Osteocyte (in vitro differentiated cells): ENCODE results near the gene ERCC6L2. TPM values are rescaled to one million over a fixed set of nuclear protein-coding genes. Genes with fewer than 3 reads are reported as not detected.

Experiments
- DNase-seq: peaks from one replicate; pipeline ENCODE4 v3.0.0; 2021; ENCODE audit warnings: mixed read lengths; ENCODE audit not compliant: unreplicated experiment; ENCODE audit errors: extremely low spot score
- H3K27ac Mint-ChIP-seq: one replicate; pipeline ENCODE4 v1.8.0; 2021; ENCODE audit warnings: mild to moderate bottlenecking, mixed read lengths; ENCODE audit not compliant: unreplicated experiment
- H3K27me3 Mint-ChIP-seq: one replicate; pipeline ENCODE4 v1.8.0; 2021; ENCODE audit warnings: mixed read lengths; ENCODE audit not compliant: unreplicated experiment
- H3K36me3 Mint-ChIP-seq: one replicate; pipeline ENCODE4 v1.8.0; 2021; ENCODE audit warnings: mixed read lengths; ENCODE audit not compliant: unreplicated experiment
- H3K4me1 Mint-ChIP-seq: one replicate; pipeline ENCODE4 v1.8.0; 2021; ENCODE audit warnings: mixed read lengths; ENCODE audit not compliant: unreplicated experiment
- H3K4me3 Mint-ChIP-seq: one replicate; pipeline ENCODE4 v1.8.0; 2021; ENCODE audit warnings: mild to moderate bottlenecking, moderate library complexity, mixed read lengths; ENCODE audit not compliant: unreplicated experiment
- H3K9me3 Mint-ChIP-seq: one replicate; pipeline ENCODE4 v1.8.0; 2021; ENCODE audit warnings: mixed read lengths; ENCODE audit not compliant: unreplicated experiment
- total RNA-seq: library from RNA; stranded (reverse); gene quantifications from 2 replicates; pipeline ENCODE4 v1.2.1, GENCODE V29; 2021
- TF ChIP-seq, protein P1 (sequence below): fragments of 200-600 bp; sonication (generic); IDR thresholded peaks from 2 replicates; pipeline ENCODE4 v1.5.0; 2021; ENCODE audit warnings: antibody characterized with exemption, mild to moderate bottlenecking, moderate library complexity

The ERCC6L2 gene
- total RNA-seq, 1 donor from 2014 or later: 50.5 TPM

DNA sequence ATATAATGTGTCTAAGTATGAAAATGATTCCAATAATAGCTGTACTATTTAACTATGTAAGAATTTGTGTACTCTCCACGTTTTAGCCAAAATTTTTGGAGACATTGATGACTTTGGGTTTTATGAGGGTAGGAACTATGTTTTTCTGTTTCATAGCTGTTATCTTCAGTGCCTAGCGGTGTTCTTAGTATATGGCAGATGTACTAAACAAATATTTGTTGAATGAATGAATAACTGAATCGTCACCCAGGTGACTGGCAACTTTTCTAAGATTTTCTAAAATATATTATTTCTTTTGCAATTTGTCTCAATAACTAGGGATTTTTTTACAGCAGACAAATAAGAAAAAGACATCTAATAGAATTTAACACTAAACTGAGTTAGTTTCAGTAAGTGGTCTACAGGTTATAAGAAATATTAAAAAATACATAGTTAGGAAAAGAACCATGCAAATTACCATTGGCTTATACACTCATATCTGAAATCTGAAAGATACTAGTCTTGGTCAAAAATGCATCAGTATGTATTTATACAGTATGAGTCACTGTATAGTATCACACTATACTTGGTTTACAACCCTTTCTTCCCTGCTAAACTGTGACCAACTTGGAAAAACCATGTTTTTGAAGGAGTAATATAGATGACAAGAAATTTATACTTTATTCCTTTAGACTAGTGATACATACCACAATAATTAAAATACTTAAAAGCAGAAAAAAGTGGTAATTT is 10.5 kb upstream of the ERCC6L2 start:
- Mint-ChIP-seq H3K27ac (no peak overlapping the region), H3K4me1 (no peaks in the 10 kb centered on the region), H3K27me3 (no peaks in the 10 kb centered on the region), H3K9me3 (peaks cover 20% of the 10 kb centered on the region), H3K4me3 (no peak overlapping the region), H3K36me3 (peaks cover 26% of the 10 kb centered on the region)
- TF ChIP-seq, protein P1, sequence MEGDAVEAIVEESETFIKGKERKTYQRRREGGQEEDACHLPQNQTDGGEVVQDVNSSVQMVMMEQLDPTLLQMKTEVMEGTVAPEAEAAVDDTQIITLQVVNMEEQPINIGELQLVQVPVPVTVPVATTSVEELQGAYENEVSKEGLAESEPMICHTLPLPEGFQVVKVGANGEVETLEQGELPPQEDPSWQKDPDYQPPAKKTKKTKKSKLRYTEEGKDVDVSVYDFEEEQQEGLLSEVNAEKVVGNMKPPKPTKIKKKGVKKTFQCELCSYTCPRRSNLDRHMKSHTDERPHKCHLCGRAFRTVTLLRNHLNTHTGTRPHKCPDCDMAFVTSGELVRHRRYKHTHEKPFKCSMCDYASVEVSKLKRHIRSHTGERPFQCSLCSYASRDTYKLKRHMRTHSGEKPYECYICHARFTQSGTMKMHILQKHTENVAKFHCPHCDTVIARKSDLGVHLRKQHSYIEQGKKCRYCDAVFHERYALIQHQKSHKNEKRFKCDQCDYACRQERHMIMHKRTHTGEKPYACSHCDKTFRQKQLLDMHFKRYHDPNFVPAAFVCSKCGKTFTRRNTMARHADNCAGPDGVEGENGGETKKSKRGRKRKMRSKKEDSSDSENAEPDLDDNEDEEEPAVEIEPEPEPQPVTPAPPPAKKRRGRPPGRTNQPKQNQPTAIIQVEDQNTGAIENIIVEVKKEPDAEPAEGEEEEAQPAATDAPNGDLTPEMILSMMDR: no peak
- DNase-seq: no peak

DNA sequence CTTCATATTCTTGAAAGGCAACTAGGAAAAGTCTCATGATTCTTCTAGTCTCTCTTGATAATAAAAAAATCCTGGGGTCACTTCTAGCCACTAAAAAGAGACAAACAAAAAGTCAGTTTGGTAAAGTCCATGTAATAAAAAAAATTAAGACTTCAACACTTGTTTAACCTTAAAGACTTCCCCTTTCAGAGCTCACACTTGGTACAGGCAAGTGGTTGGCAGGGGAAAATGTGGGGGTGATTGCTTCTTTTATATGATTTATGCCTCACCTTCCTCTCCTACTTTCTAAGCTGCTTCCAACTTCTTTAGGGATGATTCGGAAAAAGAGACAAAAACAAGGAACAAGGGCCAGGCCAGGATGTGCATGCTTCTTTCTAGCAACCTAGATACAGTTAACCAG is 5.1 kb upstream of the ERCC6L2 start:
- Mint-ChIP-seq H3K27ac (no peak overlapping the region), H3K27me3 (no peaks in the 10 kb centered on the region), H3K9me3 (no peaks in the 10 kb centered on the region), H3K36me3 (peaks cover 22% of the 10 kb centered on the region), H3K4me3 (no peak overlapping the region), H3K4me1 (peaks cover 8% of the 10 kb centered on the region)
- DNase-seq: no peak
- TF ChIP-seq, protein P1: no peak

DNA sequence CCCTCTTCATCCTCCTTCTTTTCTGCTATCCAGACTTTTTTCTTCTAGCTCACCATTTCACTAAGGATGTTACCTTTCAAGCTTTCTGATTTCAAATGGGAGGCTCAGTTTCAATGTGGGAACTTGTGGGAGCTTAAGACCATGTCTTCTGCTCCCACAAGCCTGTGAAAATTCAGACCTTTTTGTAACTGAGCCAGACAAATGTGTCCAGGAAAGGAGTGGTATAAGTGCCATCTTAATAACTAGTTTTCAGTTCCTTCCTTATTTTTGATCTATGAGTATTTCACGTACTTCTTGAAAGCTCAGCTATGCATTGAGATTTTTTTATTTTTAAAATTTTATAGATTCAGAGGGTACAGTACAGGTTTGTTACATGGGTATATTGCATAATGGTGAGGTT is 4.6 kb upstream of the ERCC6L2 start:
- peaks cover 22% of the 10 kb centered on the region for H3K36me3 Mint-ChIP-seq
- H3K9me3 Mint-ChIP-seq: no peaks in the 10 kb centered on the region
- H3K27me3 Mint-ChIP-seq: no peaks in the 10 kb centered on the region
- no peak overlapping the region for H3K4me3 Mint-ChIP-seq
- no peak overlapping the region for H3K27ac Mint-ChIP-seq
- TF ChIP-seq, protein P1: no peak
- DNase-seq: no peak
- peaks cover 8% of the 10 kb centered on the region for H3K4me1 Mint-ChIP-seq

DNA sequence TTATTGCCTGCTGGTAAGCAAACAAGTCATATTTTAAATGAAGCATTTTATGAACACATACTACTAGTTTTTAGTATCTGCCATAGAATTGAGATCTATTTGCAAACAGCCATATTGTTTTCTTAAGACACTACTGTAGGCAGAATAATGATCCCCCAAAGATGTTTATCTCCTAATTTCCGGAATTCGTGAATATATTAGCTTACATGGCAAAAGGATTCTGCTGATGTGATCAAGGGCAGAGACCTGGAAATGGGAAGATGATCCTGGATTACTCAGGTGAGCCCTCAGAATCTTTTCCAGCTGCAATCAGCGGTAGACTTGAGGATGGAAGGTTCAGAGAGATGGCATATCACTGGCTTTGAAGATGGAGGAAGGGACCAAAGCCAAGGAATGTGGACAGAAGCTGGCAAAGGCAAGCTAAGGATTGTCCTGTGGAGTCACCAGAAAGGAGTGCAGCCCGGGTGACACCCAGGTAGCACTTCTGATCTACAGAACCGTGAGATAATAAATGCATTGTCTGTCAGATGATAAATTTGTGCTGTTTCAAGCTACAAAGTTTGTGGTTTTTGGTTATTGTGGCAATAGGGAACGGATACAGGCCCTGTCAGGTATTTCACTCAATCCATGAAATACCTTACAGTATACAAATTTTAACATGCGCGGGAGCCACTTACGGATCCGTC is 1.0 kb upstream of the ERCC6L2 start:
- TF ChIP-seq, protein P1: no peak
- peaks cover 20% of the 10 kb centered on the region for H3K36me3 Mint-ChIP-seq
- no peak overlapping the region for H3K27ac Mint-ChIP-seq
- no peak overlapping the region for H3K4me3 Mint-ChIP-seq
- H3K4me1 Mint-ChIP-seq: peaks cover 18% of the 10 kb centered on the region
- H3K27me3 Mint-ChIP-seq: no peaks in the 10 kb centered on the region
- no peaks in the 10 kb centered on the region for H3K9me3 Mint-ChIP-seq
- DNase-seq: no peak

- Mint-ChIP-seq H3K27ac (no peak overlapping the region), H3K4me3 (no peak overlapping the region), H3K27me3 (no peaks in the 10 kb centered on the region), H3K36me3 (peaks cover 17% of the 10 kb centered on the region), H3K4me1 (peaks cover 23% of the 10 kb centered on the region), H3K9me3 (no peaks in the 10 kb centered on the region)
- no peak for DNase-seq
- TF ChIP-seq, protein P1: no peak
These were observed 544 bp upstream of the ERCC6L2 start for GRCh38 chr9:95874989-95875304.
